Hepatocyte (in vitro differentiated cells): ENCODE data around the gene SERTAD3. TPM values are rescaled to one million over a fixed set of nuclear protein-coding genes. Genes with fewer than 3 reads are reported as not detected.

Experiments
- DNase-seq: peaks from one replicate; pipeline ENCODE4 v3.0.0-alpha.2; 2016; ENCODE audit warnings: low spot score
- H2AFZ ChIP-seq: fragments of 200-600 bp; sonication (generic); 2 replicates; pipeline ENCODE4 v1.6.0; 2016; ENCODE audit warnings: antibody characterized with exemption, mild to moderate bottlenecking
- H3K27ac ChIP-seq: fragments of 200-600 bp; sonication (generic); 2 replicates; pipeline ENCODE4 v1.5.1; 2016; ENCODE audit warnings: mild to moderate bottlenecking
- H3K27me3 ChIP-seq: fragments of 200-600 bp; sonication (generic); 2 replicates; pipeline ENCODE4 v1.6.1; 2016
- H3K36me3 ChIP-seq: fragments of 200-600 bp; sonication (generic); replicated peaks from 2 replicates; pipeline ENCODE4 v1.5.1; 2016; ENCODE audit warnings: low read depth; ENCODE audit not compliant: insufficient read depth
- H3K4me1 ChIP-seq: fragments of 200-600 bp; sonication (generic); 2 replicates; pipeline ENCODE4 v1.5.1; 2016; ENCODE audit warnings: mild to moderate bottlenecking, moderate library complexity; ENCODE audit not compliant: insufficient read depth
- H3K4me2 ChIP-seq: fragments of 200-600 bp; sonication (generic); 2 replicates; pipeline ENCODE4 v1.6.0; 2016
- H3K4me3 ChIP-seq: fragments of 200-600 bp; sonication (generic); 2 replicates; pipeline ENCODE4 v1.5.1; 2016; ENCODE audit warnings: mild to moderate bottlenecking
- H3K79me2 ChIP-seq: fragments of 200-600 bp; sonication (generic); 2 replicates; pipeline ENCODE4 v1.6.0; 2017; ENCODE audit warnings: mild to moderate bottlenecking
- H3K9me2 ChIP-seq: fragments of 200-600 bp; sonication (generic); replicated peaks from 2 replicates; pipeline ENCODE4 v1.6.0; 2017; ENCODE audit warnings: mild to moderate bottlenecking; ENCODE audit not compliant: insufficient read depth
- H3K9me3 ChIP-seq: fragments of 200-600 bp; sonication (generic); 2 replicates; pipeline ENCODE4 v1.5.1; 2016; ENCODE audit warnings: low read depth, mild to moderate bottlenecking
- H4K20me1 ChIP-seq: fragments of 200-600 bp; sonication (generic); 2 replicates; pipeline ENCODE4 v1.6.0; 2016; ENCODE audit warnings: mild to moderate bottlenecking; ENCODE audit not compliant: insufficient read depth, poor library complexity, severe bottlenecking
- EZH2 ChIP-seq: fragments of 200-600 bp; sonication (generic); IDR thresholded peaks from 2 replicates; pipeline ENCODE4 v1.6.1; 2016; ENCODE audit warnings: antibody characterized with exemption, mild to moderate bottlenecking, borderline replicate concordance
- EZH2phosphoT487 ChIP-seq: fragments of 200-600 bp; sonication (generic); IDR thresholded peaks from one replicate; pipeline ENCODE4 v1.6.1; 2018; ENCODE audit warnings: antibody characterized with exemption, mild to moderate bottlenecking, low read depth, moderate library complexity; ENCODE audit not compliant: unreplicated experiment, severe bottlenecking
- WGBS: methylation state at CpG from one replicate; pipeline ENCODE4 v1.1.6; 2016; ENCODE audit warnings: low lambda C conversion rate; ENCODE audit errors: missing lambda C conversion rate; 5-methylcytosine and 5-hydroxymethylcytosine counted together
- polyA plus RNA-seq: library from polyadenylated mRNA; unstranded; fragments of >200 nt; fragmentation: Nextera tagmentation; extraction: Ambion mirVana; gene quantifications from 2 replicates; pipeline ENCODE4 v1.2.1, GENCODE V29; 2016
- total RNA-seq: library from RNA; depleted of rRNA; stranded (reverse); fragments of >200 nt; gene quantifications from 2 replicates; pipeline ENCODE4 v1.2.3, GENCODE V29; 2014
- TF ChIP-seq, protein P1 (sequence below): fragments of 200-600 bp; sonication (generic); IDR thresholded peaks from 2 replicates; pipeline ENCODE4 v1.5.1; 2016; ENCODE audit warnings: antibody characterized with exemption, mild to moderate bottlenecking; ENCODE audit not compliant: poor library complexity

The SERTAD3 gene
- total and polyA plus RNA-seq, 2 experiments from 2014 or later, result 36.4 to 64.0 TPM

DNA sequence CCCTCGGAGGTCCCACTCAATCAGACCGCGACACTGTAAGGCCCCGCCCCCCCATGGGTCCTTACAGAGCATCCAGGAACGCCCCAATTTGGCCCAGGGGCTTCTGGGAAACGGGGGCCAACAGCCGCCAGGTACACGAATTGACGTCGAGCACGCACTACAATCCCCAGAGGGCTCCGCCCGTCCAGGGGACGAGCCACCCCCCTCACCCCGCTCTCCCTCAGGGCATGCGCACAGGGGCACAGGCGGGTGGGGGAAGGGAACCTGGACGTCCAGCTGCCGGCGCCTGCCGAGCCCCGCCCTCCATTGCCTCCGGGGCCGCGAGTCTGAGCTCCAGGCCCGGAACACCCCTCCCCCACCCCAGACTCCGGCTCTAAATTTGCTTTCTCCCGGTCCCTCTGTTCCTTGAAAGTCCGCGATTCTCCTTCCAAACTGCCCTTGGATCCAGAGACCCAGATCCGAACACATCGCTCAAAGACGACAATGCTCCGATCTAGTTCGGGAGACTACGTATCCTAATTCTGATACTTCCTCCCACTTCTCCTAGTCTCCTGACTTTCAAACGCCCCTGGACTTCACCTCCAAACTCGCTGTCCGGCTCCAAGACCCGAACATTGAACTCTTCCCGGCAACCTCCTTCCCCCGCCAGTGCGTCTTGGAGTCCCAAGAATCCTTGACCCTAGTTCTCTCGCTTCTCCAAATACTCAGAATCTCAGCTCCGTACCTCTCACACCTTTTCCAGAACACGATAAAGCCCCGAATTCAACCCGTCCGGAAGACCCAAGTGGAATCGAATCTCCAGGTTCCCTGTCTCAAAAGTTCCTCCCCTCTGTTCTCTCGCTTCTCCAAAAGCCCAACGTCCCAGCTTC lies 770 bp downstream of the SERTAD3 start:
- H3K27me3 ChIP-seq, result no peaks in the 10 kb centered on the region
- peak; percentile 100 for DNase-seq
- peaks cover 42% of the 10 kb centered on the region for H3K79me2 ChIP-seq
- H2AFZ ChIP-seq, result no peak overlapping the region
- peak overlapping the region; percentile 98 for H3K27ac ChIP-seq
- peak overlapping the region; percentile 47 for H3K4me2 ChIP-seq
- H3K4me1 ChIP-seq, result peaks cover 27% of the 10 kb centered on the region
- H3K9me2 ChIP-seq, result no peaks in the 10 kb centered on the region
- H4K20me1 ChIP-seq, result peaks cover 28% of the 10 kb centered on the region
- no peak for TF ChIP-seq EZH2phosphoT487
- no peak for TF ChIP-seq EZH2
- TF ChIP-seq, protein P1, sequence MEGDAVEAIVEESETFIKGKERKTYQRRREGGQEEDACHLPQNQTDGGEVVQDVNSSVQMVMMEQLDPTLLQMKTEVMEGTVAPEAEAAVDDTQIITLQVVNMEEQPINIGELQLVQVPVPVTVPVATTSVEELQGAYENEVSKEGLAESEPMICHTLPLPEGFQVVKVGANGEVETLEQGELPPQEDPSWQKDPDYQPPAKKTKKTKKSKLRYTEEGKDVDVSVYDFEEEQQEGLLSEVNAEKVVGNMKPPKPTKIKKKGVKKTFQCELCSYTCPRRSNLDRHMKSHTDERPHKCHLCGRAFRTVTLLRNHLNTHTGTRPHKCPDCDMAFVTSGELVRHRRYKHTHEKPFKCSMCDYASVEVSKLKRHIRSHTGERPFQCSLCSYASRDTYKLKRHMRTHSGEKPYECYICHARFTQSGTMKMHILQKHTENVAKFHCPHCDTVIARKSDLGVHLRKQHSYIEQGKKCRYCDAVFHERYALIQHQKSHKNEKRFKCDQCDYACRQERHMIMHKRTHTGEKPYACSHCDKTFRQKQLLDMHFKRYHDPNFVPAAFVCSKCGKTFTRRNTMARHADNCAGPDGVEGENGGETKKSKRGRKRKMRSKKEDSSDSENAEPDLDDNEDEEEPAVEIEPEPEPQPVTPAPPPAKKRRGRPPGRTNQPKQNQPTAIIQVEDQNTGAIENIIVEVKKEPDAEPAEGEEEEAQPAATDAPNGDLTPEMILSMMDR, result no peak
- H3K9me3 ChIP-seq, result no peaks in the 10 kb centered on the region
- H3K36me3 ChIP-seq, result no peaks in the 10 kb centered on the region
- peak overlapping the region; percentile 52 for H3K4me3 ChIP-seq
- 1% methylated on average over 39 of the region's 52 CpGs for WGBS

- Histone ChIP-seq H3K79me2 (peaks cover 42% of the 10 kb centered on the region), H4K20me1 (peaks cover 28% of the 10 kb centered on the region), H3K9me3 (no peaks in the 10 kb centered on the region), H3K4me3 (peak overlapping the region; percentile 38), H3K36me3 (no peaks in the 10 kb centered on the region), H3K4me2 (peak overlapping the region; percentile 89), H3K27ac (peak overlapping the region; percentile 83), H3K9me2 (no peaks in the 10 kb centered on the region), H3K27me3 (no peaks in the 10 kb centered on the region), H2AFZ (no peak overlapping the region), H3K4me1 (peaks cover 27% of the 10 kb centered on the region)
- 25% methylated on average over 21 of the region's 22 CpGs for WGBS
- TF ChIP-seq, protein P1, result no peak
- TF ChIP-seq EZH2, result no peak
- TF ChIP-seq EZH2phosphoT487, result no peak
- DNase-seq, result no peak
Measured at GRCh38 chr19:40442328-40443130, 1.6 kb downstream of the SERTAD3 start.

DNA sequence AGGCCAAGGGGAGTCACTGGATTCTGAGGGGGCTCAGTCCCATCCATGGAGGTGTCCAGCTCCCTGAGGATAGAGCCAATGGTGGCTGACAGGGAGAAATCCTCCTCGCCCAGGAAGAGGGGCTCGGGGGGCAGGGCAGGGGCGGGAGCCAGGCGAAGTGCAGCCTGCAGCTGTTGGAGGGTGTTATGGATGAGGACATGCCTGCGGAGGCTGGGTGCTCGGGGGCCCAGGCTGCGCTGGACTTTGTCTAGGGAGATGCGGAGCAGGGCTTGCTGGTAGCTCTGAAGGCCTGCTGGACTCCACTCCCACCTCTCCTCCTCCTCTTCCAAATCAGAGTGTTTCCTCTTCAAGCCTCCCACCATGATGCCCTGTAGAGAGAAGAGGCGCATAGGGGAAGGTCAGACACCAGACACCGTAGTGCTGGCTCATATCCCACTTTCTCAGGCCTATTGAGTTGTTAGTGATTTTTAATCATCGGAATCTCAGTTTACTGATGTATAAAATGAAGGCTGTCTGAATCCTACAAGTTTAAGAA lies 2.3 kb downstream of the SERTAD3 start:
- H3K9me3 ChIP-seq, result no peaks in the 10 kb centered on the region
- H3K27ac ChIP-seq, result peak overlapping the region; percentile 83
- H2AFZ ChIP-seq, result no peak overlapping the region
- 93% methylated on average over 6 of the region's 11 CpGs for WGBS
- H3K4me3 ChIP-seq, result peak overlapping the region; percentile 38
- H3K4me1 ChIP-seq, result peaks cover 27% of the 10 kb centered on the region
- TF ChIP-seq EZH2phosphoT487, result no peak
- TF ChIP-seq, protein P1, result no peak
- no peak for TF ChIP-seq EZH2
- H3K4me2 ChIP-seq, result peak overlapping the region; percentile 89
- no peaks in the 10 kb centered on the region for H3K9me2 ChIP-seq
- H3K27me3 ChIP-seq, result no peaks in the 10 kb centered on the region
- peaks cover 42% of the 10 kb centered on the region for H3K79me2 ChIP-seq
- no peaks in the 10 kb centered on the region for H3K36me3 ChIP-seq
- no peak for DNase-seq
- peaks cover 28% of the 10 kb centered on the region for H4K20me1 ChIP-seq
